HepG2 (cell line): ENCODE measurements around the gene SLC2A13. TPM values are rescaled to one million over a fixed set of nuclear protein-coding genes. Genes with fewer than 3 reads are reported as not detected.

Experiments used
- ATAC-seq: fragments of 200-7000 bp; cut with Tn5 transposase; 3 replicates; pipeline ENCODE4 v1.9.1; 2020; ENCODE audit warnings: mild to moderate bottlenecking, moderate library complexity
- BruUV-seq: library from RNA; stranded (reverse); fragments of 400-500 nt; replicated peaks from 2 replicates; lab custom pipeline; 2021; lab: Mats Ljungman, UMichigan
- CTCF ChIA-PET: fragments of 300-600 bp; formaldehyde crosslinking; extraction: SDS; loops from one replicate; lab custom pipeline; 2021; ENCODE audit warnings: low total read pairs, inconsistent platforms, low intra/inter-chr PET ratio; lab: Yijun Ruan, JAX
- POLR2A ChIA-PET: fragments of 350-600 bp; sonication (Branson Sonifier 250); formaldehyde crosslinking; loops from one replicate; lab custom pipeline; 2020; ENCODE audit warnings: antibody characterized with exemption, inconsistent platforms; lab: Yijun Ruan, JAX
- DNase-seq: peaks from one replicate; pipeline ENCODE4 v3.0.0-alpha.2; 2015; ENCODE audit warnings: low spot score
- FAIRE-seq: peaks from 3 replicates; lab custom pipeline; 2011; peaks lifted over from hg19 to GRCh38; lab: Jason Lieb, UNC
- H2AFZ ChIP-seq: one replicate; pipeline ENCODE4 v1.6.1; 2011; ENCODE audit warnings: low read length, inconsistent platforms
- H3K27ac ChIP-seq: fragments of 300-600 bp; 3 replicates; pipeline ENCODE4 v1.8.0; 2011; ENCODE audit warnings: mixed run types, mild to moderate bottlenecking, mixed read lengths, low read length, inconsistent platforms; ENCODE audit not compliant: insufficient read depth; ENCODE audit errors: extremely low read length
- H3K27me3 ChIP-seq, 2 experiments: fragments of 200-600 bp in 1 of 2; 2 replicates in 1 of 2; 3 replicates in 1 of 2; pipeline versions ENCODE4 v1.6.0 to v1.8.0; 2011; ENCODE audit warnings: low read length in 2 of 2, mild to moderate bottlenecking in 2 of 2, moderate library complexity in 2 of 2, inconsistent platforms in 1 of 2; ENCODE audit not compliant: insufficient read depth in 2 of 2, control insufficient read depth in 1 of 2
- H3K36me3 ChIP-seq, 2 experiments: fragments of 200-600 bp in 1 of 2; replicated peaks in 1 of 2; 2 replicates in 1 of 2; 3 replicates in 1 of 2; pipeline versions ENCODE4 v1.5.1 to v1.8.0; 2011; ENCODE audit warnings: low read length in 2 of 2, inconsistent platforms in 1 of 2; ENCODE audit not compliant: insufficient read depth in 2 of 2, control insufficient read depth in 1 of 2
- H3K4me1 ChIP-seq: 2 replicates; pipeline ENCODE4 v1.5.1; 2012; ENCODE audit warnings: low read length, inconsistent platforms; ENCODE audit not compliant: insufficient read depth
- H3K4me2 ChIP-seq: 2 replicates; pipeline ENCODE4 v1.6.0; 2011; ENCODE audit warnings: low read depth, low read length, inconsistent platforms
- H3K4me3 ChIP-seq, 3 experiments: fragments of 200-600 bp in 1 of 3; sonication (generic), shearing (Covaris generic) in 1 of 3; replicated peaks in 1 of 3; 2 replicates each; pipeline ENCODE4 v1.5.1; 2011 to 2016; ENCODE audit warnings: low read length in 3 of 3, inconsistent platforms in 2 of 3, low read depth in 2 of 3, mild to moderate bottlenecking in 2 of 3, control low read depth in 1 of 3, mixed read lengths in 1 of 3; ENCODE audit not compliant: insufficient read depth in 1 of 3
- H3K79me2 ChIP-seq: one replicate; pipeline ENCODE4 v1.6.1; 2011; ENCODE audit warnings: low read length, inconsistent platforms; ENCODE audit not compliant: insufficient read depth
- H3K9ac ChIP-seq: 2 replicates; pipeline ENCODE4 v1.6.0; 2011; ENCODE audit warnings: mild to moderate bottlenecking, low read depth, low read length, inconsistent platforms; ENCODE audit not compliant: insufficient read depth
- H3K9me3 ChIP-seq: 2 replicates; pipeline ENCODE4 v1.5.1; 2012; ENCODE audit warnings: mild to moderate bottlenecking, low read length
- H4K20me1 ChIP-seq: 2 replicates; pipeline ENCODE4 v1.6.0; 2011; ENCODE audit warnings: inconsistent platforms, mild to moderate bottlenecking, low read length, moderate library complexity; ENCODE audit not compliant: insufficient read depth
- ASH2L ChIP-seq: fragments of 300-600, 200-600 bp; sonication (generic); IDR thresholded peaks from 2 replicates; pipeline ENCODE4 v1.7.0; 2017; ENCODE audit warnings: low read depth, mild to moderate bottlenecking, moderate library complexity, mixed read lengths, low read length; ENCODE audit not compliant: insufficient read length
- ATF1 ChIP-seq: IDR thresholded peaks from 2 replicates; pipeline ENCODE4 v1.6.1; 2016; ENCODE audit warnings: mild to moderate bottlenecking, control low read depth
- ATRX ChIP-seq: sonication (generic); formaldehyde crosslinking; IDR thresholded peaks from 2 replicates; pipeline ENCODE4 v1.4.0; 2020; ENCODE audit warnings: missing genetic modification reagents, borderline replicate concordance
- BATF2 ChIP-seq: sonication (generic); formaldehyde crosslinking; IDR thresholded peaks from 2 replicates; pipeline ENCODE4 v1.8.0; 2022; ENCODE audit warnings: mild to moderate bottlenecking, missing genetic modification reagents, moderate library complexity
- FOXO4 ChIP-seq: sonication (generic); formaldehyde crosslinking; conservative IDR thresholded peaks from 2 replicates; pipeline ENCODE4 v1.8.1; 2023; ENCODE audit warnings: missing genetic modification reagents
- GATAD2A ChIP-seq: IDR thresholded peaks from 2 replicates; pipeline ENCODE4 v1.6.1; 2016
- KDM3A ChIP-seq: IDR thresholded peaks from 2 replicates; pipeline ENCODE4 v1.6.1; 2018; ENCODE audit warnings: low read depth, missing compliant biosample characterization
- POLR2A ChIP-seq, 2 experiments: IDR thresholded peaks; 2 replicates each; pipeline ENCODE4 v1.6.1; 2011; ENCODE audit warnings: low read depth in 2 of 2, low read length in 2 of 2, mild to moderate bottlenecking in 1 of 2, moderate library complexity in 1 of 2; ENCODE audit not compliant: insufficient read depth in 1 of 2
- THAP11 ChIP-seq: IDR thresholded peaks from 2 replicates; pipeline ENCODE4 v1.6.1; 2016; ENCODE audit warnings: missing biosample characterization, missing genetic modification reagents
- TRIM24 ChIP-seq: sonication (generic); formaldehyde crosslinking; IDR thresholded peaks from 2 replicates; pipeline ENCODE4 v1.8.0; 2022; ENCODE audit warnings: mild to moderate bottlenecking, missing genetic modification reagents
- ZNF547 ChIP-seq: sonication (generic); formaldehyde crosslinking; IDR thresholded peaks from 2 replicates; pipeline ENCODE4 v1.5.1; 2020; ENCODE audit warnings: mild to moderate bottlenecking, missing genetic modification reagents
- ZNF598 ChIP-seq: sonication (generic); formaldehyde crosslinking; IDR thresholded peaks from 2 replicates; pipeline ENCODE4 v1.5.1; 2020; ENCODE audit warnings: mild to moderate bottlenecking, missing genetic modification reagents, borderline replicate concordance
- ZNF629 ChIP-seq: sonication (generic); formaldehyde crosslinking; conservative IDR thresholded peaks from 2 replicates; pipeline ENCODE4 v1.5.0; 2020; ENCODE audit warnings: missing genetic modification reagents
- ZNF660 ChIP-seq: sonication (generic); formaldehyde crosslinking; IDR thresholded peaks from 2 replicates; pipeline ENCODE4 v1.5.1; 2020; ENCODE audit warnings: mild to moderate bottlenecking, low read depth, missing genetic modification reagents, borderline replicate concordance
- ZSCAN9 ChIP-seq: IDR thresholded peaks from 2 replicates; pipeline ENCODE4 v1.6.1; 2016; ENCODE audit warnings: borderline replicate concordance
- WGBS: methylation state at CpG from one replicate; pipeline ENCODE4 v1.1.6; 2017; ENCODE audit warnings: low lambda C conversion rate; 5-methylcytosine and 5-hydroxymethylcytosine counted together
- in situ Hi-C: cut with HindIII; loops from 2 replicates; pipeline ENCODE4 v1.10.0; 2017; ENCODE audit warnings: low pct_unique_long_range_greater_than_20kb; ENCODE audit not compliant: extremely low pct_ligation_motif_present
- intact Hi-C: fragments of 100-400 bp; cut with micrococcal nuclease; formaldehyde crosslinking; loops from one replicate; pipeline ENCODE4 v1.10.0; 2022; ENCODE audit not compliant: unreplicated experiment
- polyA plus RNA-seq, 8 experiments: library from polyadenylated mRNA; depleted of rRNA in 3 of 8; stranded (reverse) in 7 of 8; unstranded in 1 of 8; fragments of >200 nt; fragmentation: Illumina TruSeq in 4 of 8; extraction: Trizol in 4 of 8; gene quantifications; 2 replicates each; pipeline versions ENCODE4 v1.2.1 to v1.2.3, GENCODE V29; 2011 to 2016; ENCODE audit warnings: low read depth in 4 of 8, missing spikeins in 1 of 8, mixed read lengths in 1 of 8; ENCODE audit not compliant: insufficient read depth in 1 of 8
- total RNA-seq, 5 experiments: library from RNA; depleted of rRNA; stranded (reverse); fragments of >200 nt; fragmentation: Illumina TruSeq; extraction: Trizol; gene quantifications; 2 replicates each; pipeline ENCODE4 v1.2.3, GENCODE V29; 2016; ENCODE audit warnings: low read depth in 1 of 5
- TF ChIP-seq, protein P1 (sequence below): sonication (generic); formaldehyde crosslinking; conservative IDR thresholded peaks from 2 replicates; pipeline ENCODE4 v1.5.0; 2020; ENCODE audit warnings: missing genetic modification reagents
- TF ChIP-seq, protein P2 (sequence below): sonication (generic); formaldehyde crosslinking; IDR thresholded peaks from 2 replicates; pipeline ENCODE4 v1.4.0; 2020; ENCODE audit warnings: missing genetic modification reagents

Gene SLC2A13
- total and polyA plus RNA-seq, 2 of the 13 experiments (the other 11 are each of a cell fraction or from before 2014, with no cell fraction given): 5.5 to 6.0 TPM

DNA sequence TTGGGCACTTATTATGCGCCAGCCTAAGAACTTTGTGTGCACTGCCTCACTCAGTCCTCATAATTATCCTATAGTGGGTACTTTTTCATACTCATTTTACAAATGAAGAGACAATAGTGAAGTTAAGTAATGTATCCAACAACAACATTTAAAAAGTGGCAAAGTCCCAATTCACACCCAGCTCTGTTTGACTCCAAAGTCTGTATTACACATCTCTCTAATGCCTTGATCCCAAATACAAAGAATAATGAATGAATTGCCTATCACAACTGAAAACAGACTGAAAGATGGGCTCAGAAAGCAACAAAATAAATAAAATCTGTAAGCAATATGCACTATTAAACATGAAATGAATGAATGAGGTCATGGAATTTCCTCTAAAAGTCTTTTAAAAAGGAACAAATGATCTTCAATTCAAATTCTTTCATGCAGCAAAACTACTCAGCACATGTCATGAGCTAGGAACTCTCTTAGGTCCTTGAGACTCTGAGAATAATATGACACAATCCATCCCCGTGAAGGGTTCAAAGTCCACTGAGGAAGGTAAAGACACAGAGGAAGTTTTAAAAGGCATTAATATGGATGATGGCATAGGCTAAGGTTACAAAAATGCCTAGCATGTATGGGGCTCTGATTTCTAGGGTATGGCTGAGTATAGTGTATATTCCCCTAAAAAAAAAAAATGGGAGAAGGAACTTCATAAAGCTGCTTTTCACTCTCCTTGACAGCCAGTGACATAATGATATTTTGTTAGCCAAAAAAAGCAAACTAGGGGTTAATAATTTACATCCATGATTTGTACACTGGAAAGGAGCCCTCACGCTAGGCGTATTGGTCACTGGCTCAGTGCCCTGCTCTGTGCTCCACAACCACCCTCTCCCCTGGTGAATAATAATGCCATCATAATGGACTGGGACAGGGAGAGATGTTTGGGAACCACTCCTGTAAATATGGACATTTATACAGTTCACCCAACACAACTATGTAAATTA lies 103.4 kb downstream of the SLC2A13 start:
- Histone ChIP-seq H3K36me3 (no peaks in the 10 kb centered on the region), H3K4me2 (0 out of 2 replicates have a peak overlapping the region, but pooled peaks have one; percentile 22), H3K9ac (no peak overlapping the region), H4K20me1 (no peaks in the 10 kb centered on the region), H3K4me3 (no peak overlapping the region; a peak in 1 of 6 replicates), H2AFZ (no peak overlapping the region), H3K79me2 (no peaks in the 10 kb centered on the region), H3K27me3 (no peaks in the 10 kb centered on the region), H3K27ac (no peak overlapping the region), H3K4me1 (peaks cover 25% of the 10 kb centered on the region), H3K9me3 (peaks cover 20% of the 10 kb centered on the region)
- ChIA-PET POLR2A (interaction anchor here (0.9 kb wide), 1 partner anchor 559 kb away, joined by 3 read pairs; no protein-coding TSS in a partner anchor), CTCF (no interaction called here)
- ATAC-seq (peak; percentile 80), FAIRE-seq (no peak), DNase-seq (peak; percentile 54)
- intact Hi-C loops (no loop called here), in situ Hi-C loops (no loop called here)
- 46% methylated on average over 4 of the region's 4 CpGs for WGBS
- no TSS peak for BruUV-seq
- no peak for TF ChIP-seq KDM3A
- no peak for TF ChIP-seq POLR2A (IDR thresholded peaks at IDR 0.05; ENCODE audit: insufficient read depth in 1 of 2, low read depth in 2 of 2, low read length in 2 of 2)
- TF ChIP-seq BATF2: no peak
- no peak for TF ChIP-seq ZNF598 (CRISPR knock-in tag)
- TF ChIP-seq, protein P1, sequence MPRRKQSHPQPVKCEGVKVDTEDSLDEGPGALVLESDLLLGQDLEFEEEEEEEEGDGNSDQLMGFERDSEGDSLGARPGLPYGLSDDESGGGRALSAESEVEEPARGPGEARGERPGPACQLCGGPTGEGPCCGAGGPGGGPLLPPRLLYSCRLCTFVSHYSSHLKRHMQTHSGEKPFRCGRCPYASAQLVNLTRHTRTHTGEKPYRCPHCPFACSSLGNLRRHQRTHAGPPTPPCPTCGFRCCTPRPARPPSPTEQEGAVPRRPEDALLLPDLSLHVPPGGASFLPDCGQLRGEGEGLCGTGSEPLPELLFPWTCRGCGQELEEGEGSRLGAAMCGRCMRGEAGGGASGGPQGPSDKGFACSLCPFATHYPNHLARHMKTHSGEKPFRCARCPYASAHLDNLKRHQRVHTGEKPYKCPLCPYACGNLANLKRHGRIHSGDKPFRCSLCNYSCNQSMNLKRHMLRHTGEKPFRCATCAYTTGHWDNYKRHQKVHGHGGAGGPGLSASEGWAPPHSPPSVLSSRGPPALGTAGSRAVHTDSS (CRISPR knock-in tag): no peak
- TF ChIP-seq GATAD2A (CRISPR knock-in tag): 0 out of 2 replicates have a peak, but pooled peaks have one; percentile 12
- no peak for TF ChIP-seq TRIM24
- TF ChIP-seq, protein P2, sequence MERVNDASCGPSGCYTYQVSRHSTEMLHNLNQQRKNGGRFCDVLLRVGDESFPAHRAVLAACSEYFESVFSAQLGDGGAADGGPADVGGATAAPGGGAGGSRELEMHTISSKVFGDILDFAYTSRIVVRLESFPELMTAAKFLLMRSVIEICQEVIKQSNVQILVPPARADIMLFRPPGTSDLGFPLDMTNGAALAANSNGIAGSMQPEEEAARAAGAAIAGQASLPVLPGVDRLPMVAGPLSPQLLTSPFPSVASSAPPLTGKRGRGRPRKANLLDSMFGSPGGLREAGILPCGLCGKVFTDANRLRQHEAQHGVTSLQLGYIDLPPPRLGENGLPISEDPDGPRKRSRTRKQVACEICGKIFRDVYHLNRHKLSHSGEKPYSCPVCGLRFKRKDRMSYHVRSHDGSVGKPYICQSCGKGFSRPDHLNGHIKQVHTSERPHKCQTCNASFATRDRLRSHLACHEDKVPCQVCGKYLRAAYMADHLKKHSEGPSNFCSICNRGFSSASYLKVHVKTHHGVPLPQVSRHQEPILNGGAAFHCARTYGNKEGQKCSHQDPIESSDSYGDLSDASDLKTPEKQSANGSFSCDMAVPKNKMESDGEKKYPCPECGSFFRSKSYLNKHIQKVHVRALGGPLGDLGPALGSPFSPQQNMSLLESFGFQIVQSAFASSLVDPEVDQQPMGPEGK: no peak
- no peak for TF ChIP-seq FOXO4 (CRISPR knock-in tag)
- no peak for TF ChIP-seq ATRX (CRISPR knock-in tag)
- TF ChIP-seq ZNF547 (CRISPR knock-in tag): no peak
- no peak for TF ChIP-seq THAP11 (CRISPR knock-in tag)
- TF ChIP-seq ZNF660 (CRISPR knock-in tag): no peak
- TF ChIP-seq ZSCAN9 (CRISPR knock-in tag): no peak
- TF ChIP-seq ATF1 (CRISPR knock-in tag): 0 out of 2 replicates have a peak, but pooled peaks have one; percentile 19
- TF ChIP-seq ZNF629 (CRISPR knock-in tag): no peak
- no peak for TF ChIP-seq ASH2L
